Measurements from ENCODE around the gene ZFC3H1.

ZFC3H1 gene

GRCh38 chr12:71566655-71567054 is 97.0 kb downstream of the ZFC3H1 start:
- DNase-seq = no peak

GRCh38 chr12:71565535-71565934 is 98.1 kb downstream of the ZFC3H1 start:
- DNase-seq = no peak

- DNase-seq = no peak
These were observed 100.7 kb downstream of the ZFC3H1 start for GRCh38 chr12:71562676-71563595.

Data from NCI-H82 (cell line).